Activated B cell treated with CpG ODN at 0.5 μM for 24 hours (primary cell): ENCODE results near the gene SRSF5. TPM values are rescaled to one million over a fixed set of nuclear protein-coding genes. Genes with fewer than 3 reads are reported as not detected.
"Not testable (repeated sequence)": the region's sequence is repeated elsewhere in the genome, so short reads cannot be mapped to it uniquely, and the experiment has no call there.

Source experiments
- ATAC-seq: fragments of 200-7000 bp; cut with Tn5 transposase; one replicate; pipeline ENCODE4 v1.10.0; 2021; ENCODE audit warnings: low read depth, mild to moderate bottlenecking, moderate library complexity
- CTCF ChIA-PET: fragments of 350-600 bp; sonication (Branson Sonifier 250); formaldehyde crosslinking; loops from one replicate; lab custom pipeline; 2021; ENCODE audit warnings: antibody characterized with exemption; lab: Charles Lee
- POLR2A ChIA-PET: fragments of 350-600 bp; sonication (Branson Sonifier 250); formaldehyde crosslinking; loops from one replicate; lab custom pipeline; 2021; ENCODE audit warnings: antibody characterized with exemption; lab: Charles Lee
- DNase-seq: peaks from one replicate; pipeline ENCODE4 v3.0.0; 2022
- H3K27ac Mint-ChIP-seq: one replicate; pipeline ENCODE4 v1.8.0; 2020; ENCODE audit warnings: mixed read lengths
- H3K27me3 Mint-ChIP-seq: one replicate; pipeline ENCODE4 v1.8.0; 2021; ENCODE audit warnings: mixed read lengths
- H3K36me3 Mint-ChIP-seq: one replicate; pipeline ENCODE4 v1.8.0; 2021; ENCODE audit warnings: low read depth, mixed read lengths
- H3K4me1 Mint-ChIP-seq: one replicate; pipeline ENCODE4 v1.8.0; 2021; ENCODE audit warnings: mixed read lengths
- H3K4me3 Mint-ChIP-seq: one replicate; pipeline ENCODE4 v1.8.0; 2020; ENCODE audit warnings: mild to moderate bottlenecking, mixed read lengths
- H3K9me3 Mint-ChIP-seq: one replicate; pipeline ENCODE4 v1.8.0; 2020; ENCODE audit warnings: mixed read lengths
- intact Hi-C: fragments of 100-400 bp; cut with micrococcal nuclease; formaldehyde crosslinking; loops from one replicate; pipeline ENCODE4 v1.15.1; 2024
- total RNA-seq: library from RNA; stranded (reverse); gene quantifications from 2 replicates; pipeline ENCODE4 v1.2.3, GENCODE V29; 2022
- TF ChIP-seq, protein P1 (sequence below): fragments of 200-600 bp; IDR thresholded peaks from one replicate; pipeline ENCODE4 v1.8.0; 2022; ENCODE audit warnings: antibody characterized with exemption, mild to moderate bottlenecking

Gene SRSF5
- total RNA-seq = 394 and 422 TPM in 2 replicates

DNA sequence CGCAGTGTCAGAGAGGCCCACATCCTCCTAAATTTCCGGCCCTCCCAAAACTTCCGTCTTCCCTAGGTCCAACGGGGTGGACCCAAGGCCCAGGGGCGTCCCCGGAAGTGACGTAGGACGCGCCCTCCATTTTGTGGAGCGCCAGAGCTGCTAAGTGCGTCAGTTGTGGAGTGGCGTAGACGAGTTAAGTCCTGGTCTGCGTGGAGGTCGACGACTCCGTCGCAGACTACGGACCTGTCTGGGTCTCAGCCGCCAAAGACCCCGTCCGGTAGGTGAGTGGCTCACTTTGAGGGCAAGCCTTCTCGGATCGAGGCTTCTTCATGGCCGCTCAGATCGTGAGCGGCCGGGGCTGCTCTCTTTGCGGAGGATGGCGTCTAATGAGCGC is at the start of gene SRSF5:
SRSF5 (plus strand) TSS at position 159 of the 385 bp plus-strand sequence. CDS start 1,015 bp downstream, outside the sequence.
- ATAC-seq = peak; percentile 78
- Mint-ChIP-seq H3K4me3 (peak within 1 kb of the TSS; percentile 98), H3K27me3 (no peaks in the 10 kb centered on the region), H3K27ac (peak within 1 kb of the TSS; percentile 100), H3K9me3 (no peaks in the 10 kb centered on the region), H3K36me3 (peaks cover 49% of the 10 kb centered on the region), H3K4me1 (peaks cover 51% of the 10 kb centered on the region)
- intact Hi-C loops = loop anchor here (1.0 to 2.0 kb wide), 5 partner anchors 156 to 1042 kb away; partner anchors contain the start of genes COX16, DCAF5, ERH and MAP3K9
- ChIA-PET CTCF (interaction anchor here (1.1 kb wide), 1 partner anchor 182 kb away, joined by 5 read pairs; no protein-coding TSS in a partner anchor), POLR2A (interaction anchor here (0.5 to 3.1 kb wide), 31 partner anchors 9 to 1950 kb away, joined by 3 to 38 read pairs (median 3); partner anchors contain the start of genes COX16, DCAF5, ERH and EXD2)
- DNase-seq = peak; percentile 92
- TF ChIP-seq, protein P1, sequence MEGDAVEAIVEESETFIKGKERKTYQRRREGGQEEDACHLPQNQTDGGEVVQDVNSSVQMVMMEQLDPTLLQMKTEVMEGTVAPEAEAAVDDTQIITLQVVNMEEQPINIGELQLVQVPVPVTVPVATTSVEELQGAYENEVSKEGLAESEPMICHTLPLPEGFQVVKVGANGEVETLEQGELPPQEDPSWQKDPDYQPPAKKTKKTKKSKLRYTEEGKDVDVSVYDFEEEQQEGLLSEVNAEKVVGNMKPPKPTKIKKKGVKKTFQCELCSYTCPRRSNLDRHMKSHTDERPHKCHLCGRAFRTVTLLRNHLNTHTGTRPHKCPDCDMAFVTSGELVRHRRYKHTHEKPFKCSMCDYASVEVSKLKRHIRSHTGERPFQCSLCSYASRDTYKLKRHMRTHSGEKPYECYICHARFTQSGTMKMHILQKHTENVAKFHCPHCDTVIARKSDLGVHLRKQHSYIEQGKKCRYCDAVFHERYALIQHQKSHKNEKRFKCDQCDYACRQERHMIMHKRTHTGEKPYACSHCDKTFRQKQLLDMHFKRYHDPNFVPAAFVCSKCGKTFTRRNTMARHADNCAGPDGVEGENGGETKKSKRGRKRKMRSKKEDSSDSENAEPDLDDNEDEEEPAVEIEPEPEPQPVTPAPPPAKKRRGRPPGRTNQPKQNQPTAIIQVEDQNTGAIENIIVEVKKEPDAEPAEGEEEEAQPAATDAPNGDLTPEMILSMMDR = no peak

DNA sequence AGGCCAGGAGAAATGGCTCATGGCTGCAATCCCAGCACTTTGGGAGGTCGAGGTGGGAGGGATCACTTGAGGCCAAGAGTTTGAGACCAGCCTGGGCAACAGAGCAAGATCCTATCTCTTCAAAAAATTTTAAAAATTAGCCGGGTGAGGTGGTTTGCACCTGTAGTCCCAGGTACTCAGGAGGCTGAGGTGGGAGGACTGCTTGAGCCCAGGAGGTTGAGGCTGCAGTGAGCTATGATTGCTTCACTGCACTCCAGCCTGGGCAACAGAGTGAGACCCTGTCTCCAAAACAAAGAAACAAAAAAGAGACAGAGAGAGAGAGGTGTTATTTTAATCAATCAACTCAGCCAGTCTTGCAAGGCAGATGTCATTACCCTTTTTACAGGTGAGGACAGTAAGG is 48.3 kb upstream of the SRSF5 start:
- H3K9me3 Mint-ChIP-seq, H3K4me1 Mint-ChIP-seq, H3K27me3 Mint-ChIP-seq, ATAC-seq, H3K27ac Mint-ChIP-seq, intact Hi-C loops, DNase-seq, H3K4me3 Mint-ChIP-seq: not testable (repeated sequence)
- POLR2A ChIA-PET = interaction anchor here (1.3 kb wide), 1 partner anchor 48 kb away, joined by 3 read pairs; the partner anchor contains the start of gene SRSF5
- CTCF ChIA-PET = interaction anchor here (0.9 to 1.3 kb wide), 2 partner anchors 114 to 134 kb away, joined by 3 to 4 read pairs; no protein-coding TSS in a partner anchor
- H3K36me3 Mint-ChIP-seq = peaks cover 21% of the 10 kb centered on the region

DNA sequence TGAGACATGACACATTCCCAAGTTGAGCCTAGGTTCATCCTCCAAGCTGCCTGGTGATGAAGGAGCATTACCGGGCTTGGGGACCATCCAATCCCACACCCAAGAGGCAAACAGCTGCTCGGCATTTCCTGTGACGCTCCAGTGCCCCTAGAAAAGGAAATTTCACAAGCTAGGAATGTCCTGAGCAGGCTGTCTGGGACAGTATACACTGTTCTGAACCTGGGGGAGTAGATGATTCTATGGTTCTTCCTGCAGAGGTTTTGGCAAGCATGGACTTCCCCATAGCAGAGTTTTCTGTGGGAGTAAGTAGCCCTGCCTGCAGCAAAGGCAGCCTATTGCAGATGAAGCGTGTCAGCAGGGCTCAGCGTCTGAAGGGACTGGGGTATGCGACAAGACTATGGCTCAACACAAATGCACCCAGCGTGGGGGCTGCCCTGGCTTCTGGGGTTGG is 47.4 kb upstream of the SRSF5 start:
- intact Hi-C loops = no loop called here
- Mint-ChIP-seq H3K36me3 (peaks cover 12% of the 10 kb centered on the region), H3K4me1 (peaks cover 2% of the 10 kb centered on the region), H3K9me3 (no peaks in the 10 kb centered on the region), H3K27me3 (no peaks in the 10 kb centered on the region), H3K4me3 (no peak overlapping the region), H3K27ac (no peak overlapping the region)
- ATAC-seq (no peak), DNase-seq (no peak)
- ChIA-PET POLR2A (interaction anchor here (1.3 kb wide), 1 partner anchor 108 kb away, joined by 4 read pairs; the partner anchor contains the start of gene SUSD6), CTCF (interaction anchor here (0.8 to 1.3 kb wide), 3 partner anchors 11 to 115 kb away, joined by 3 to 4 read pairs (median 3); no protein-coding TSS in a partner anchor)
- TF ChIP-seq, protein P1 = no peak

DNA sequence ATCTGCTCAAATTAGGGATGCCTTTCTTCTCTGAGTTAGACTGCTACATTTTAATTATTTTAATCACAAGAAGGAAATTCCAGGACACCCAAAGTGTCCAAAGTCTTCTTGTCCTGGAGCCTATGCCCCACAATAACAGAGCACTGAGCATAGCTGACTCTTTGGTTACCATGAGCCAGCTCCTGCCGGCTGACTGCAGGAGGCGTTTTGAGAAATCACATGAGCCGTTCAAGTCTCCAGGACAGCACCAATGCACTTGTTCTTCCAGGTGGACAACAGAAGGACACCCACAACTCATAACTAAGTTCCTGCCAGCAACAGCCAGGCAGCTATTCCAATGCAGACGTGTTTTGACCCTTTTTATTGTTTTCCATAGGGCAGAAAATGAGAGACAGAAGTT is 46.0 kb upstream of the SRSF5 start:
- ATAC-seq = no peak
- H3K27ac Mint-ChIP-seq = no peak overlapping the region
- intact Hi-C loops = no loop called here
- H3K4me1 Mint-ChIP-seq = peaks cover 3% of the 10 kb centered on the region
- no peaks in the 10 kb centered on the region for H3K9me3 Mint-ChIP-seq
- TF ChIP-seq, protein P1 = no peak
- no peak overlapping the region for H3K4me3 Mint-ChIP-seq
- POLR2A ChIA-PET = interaction anchor here (0.7 kb wide), 1 partner anchor 47 kb away, joined by 4 read pairs; no protein-coding TSS in a partner anchor
- CTCF ChIA-PET = interaction anchor here (1.1 kb wide), 1 partner anchor 10 kb away, joined by 3 read pairs; no protein-coding TSS in a partner anchor
- no peak for DNase-seq
- peaks cover 4% of the 10 kb centered on the region for H3K36me3 Mint-ChIP-seq
- H3K27me3 Mint-ChIP-seq = no peaks in the 10 kb centered on the region

DNA sequence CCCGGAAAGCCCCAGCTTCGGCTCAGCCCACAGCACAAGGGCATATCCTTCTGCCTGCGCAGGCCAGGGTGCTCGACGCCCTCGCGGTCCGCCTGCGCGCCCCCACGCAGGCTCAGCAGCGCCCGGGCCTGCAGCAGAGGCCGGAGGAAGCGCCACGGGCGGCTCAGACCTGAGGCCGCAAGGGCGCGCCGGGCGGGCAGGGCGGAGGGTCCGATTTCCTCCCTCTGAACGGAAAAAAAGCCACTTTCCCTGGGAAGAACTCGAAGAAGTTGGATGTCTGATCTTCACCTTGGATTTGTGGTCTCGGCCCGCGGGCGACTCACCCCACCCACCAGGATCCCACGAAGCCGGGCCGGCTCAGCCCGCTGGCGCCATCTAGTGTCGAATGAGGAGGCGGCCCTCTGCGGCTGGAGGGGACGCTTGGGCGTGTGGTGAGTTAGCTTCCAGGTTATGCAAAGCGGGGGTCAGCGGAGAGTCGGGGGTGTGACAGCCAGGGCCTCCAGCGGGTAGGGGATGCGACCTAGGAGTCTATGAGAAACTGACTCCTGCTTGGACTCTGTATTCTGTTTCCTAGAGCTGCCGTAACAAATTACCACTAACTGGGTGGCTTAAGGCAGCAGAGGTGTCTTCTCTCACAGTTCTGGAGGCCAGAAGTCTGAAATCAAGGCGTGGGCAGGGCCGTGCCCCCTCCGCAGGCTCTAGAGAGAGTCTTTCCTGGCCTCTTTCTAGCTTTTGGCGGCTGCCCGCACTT is 40.0 kb upstream of the SRSF5 start:
- Mint-ChIP-seq H3K4me1 (peaks cover 13% of the 10 kb centered on the region), H3K27me3 (peaks cover 4% of the 10 kb centered on the region), H3K36me3 (no peaks in the 10 kb centered on the region), H3K9me3 (no peaks in the 10 kb centered on the region), H3K27ac (peak overlapping the region; percentile 69), H3K4me3 (peak overlapping the region; percentile 79)
- TF ChIP-seq, protein P1 = peak; percentile 92
- peak; percentile 93 for ATAC-seq
- ChIA-PET CTCF (interaction anchor here (0.6 to 3.1 kb wide), 28 partner anchors 11 to 252 kb away, joined by 3 to 48 read pairs (median 4); partner anchors contain the start of genes CCDC177 and SUSD6), POLR2A (interaction anchor here (0.6 to 1.4 kb wide), 8 partner anchors 39 to 142 kb away, joined by 3 to 12 read pairs (median 3); partner anchors contain the start of genes SRSF5 and SUSD6)
- DNase-seq = peak; percentile 86
- intact Hi-C loops = loop anchor here (1.0 to 2.0 kb wide), 4 partner anchors 54 to 484 kb away; no protein-coding TSS in a partner anchor
